DMS 273 treated with DMSO at 0.1 percent for 48 hours (cell line): ENCODE results near the gene CHRNA4.

ENCODE experiments used
- DNase-seq: peaks from one replicate; lab custom pipeline; 2025; lab: John Stamatoyannopoulos, UW

Gene CHRNA4

DNA sequence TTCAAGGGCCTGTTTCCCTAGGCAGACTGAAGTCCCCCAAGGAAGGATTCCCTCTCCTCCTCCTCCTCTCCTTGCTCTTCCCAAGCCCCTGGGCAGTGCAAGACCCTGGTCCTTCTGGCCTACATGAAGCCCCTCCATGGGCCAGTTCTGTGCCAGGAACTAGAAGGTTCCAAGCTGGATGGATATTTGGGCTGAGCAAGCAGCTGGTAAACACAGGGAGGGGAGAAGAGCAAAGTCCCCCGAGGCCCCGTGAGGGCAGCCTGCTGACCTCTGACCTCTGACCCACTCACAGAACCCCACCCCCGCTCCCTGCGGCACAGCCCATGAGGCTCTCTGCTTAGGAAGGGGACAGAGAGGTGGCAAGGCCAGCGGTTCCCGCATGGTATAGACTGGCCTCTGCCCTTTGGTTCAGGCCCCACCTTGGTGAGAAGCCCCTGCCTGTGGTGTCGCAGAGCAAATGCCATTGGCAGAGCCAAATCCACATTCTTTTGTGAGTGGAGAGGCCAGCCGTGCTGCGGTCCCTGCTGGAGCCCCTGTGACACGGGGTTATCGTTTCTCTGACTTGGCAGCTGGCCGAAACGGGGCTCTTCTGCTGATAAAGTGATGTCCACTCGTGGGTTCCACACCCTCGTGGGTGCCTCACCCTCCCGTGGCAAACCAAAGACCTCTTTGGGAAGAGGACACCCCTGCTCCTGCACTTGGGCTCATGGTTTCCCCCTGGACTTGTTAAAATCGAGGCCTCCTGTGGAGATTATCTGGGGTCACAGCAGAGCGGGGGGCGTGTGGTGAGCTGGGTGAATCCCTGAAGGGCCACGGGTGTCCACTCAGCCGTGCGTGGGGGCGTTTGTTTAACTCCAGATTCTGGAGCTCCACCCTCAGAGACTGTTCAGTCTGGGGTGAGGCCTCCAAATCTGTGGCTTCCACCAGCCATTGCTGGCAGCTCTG, 2.1 kb upstream of the CHRNA4 start:
- no peak for DNase-seq

DNA sequence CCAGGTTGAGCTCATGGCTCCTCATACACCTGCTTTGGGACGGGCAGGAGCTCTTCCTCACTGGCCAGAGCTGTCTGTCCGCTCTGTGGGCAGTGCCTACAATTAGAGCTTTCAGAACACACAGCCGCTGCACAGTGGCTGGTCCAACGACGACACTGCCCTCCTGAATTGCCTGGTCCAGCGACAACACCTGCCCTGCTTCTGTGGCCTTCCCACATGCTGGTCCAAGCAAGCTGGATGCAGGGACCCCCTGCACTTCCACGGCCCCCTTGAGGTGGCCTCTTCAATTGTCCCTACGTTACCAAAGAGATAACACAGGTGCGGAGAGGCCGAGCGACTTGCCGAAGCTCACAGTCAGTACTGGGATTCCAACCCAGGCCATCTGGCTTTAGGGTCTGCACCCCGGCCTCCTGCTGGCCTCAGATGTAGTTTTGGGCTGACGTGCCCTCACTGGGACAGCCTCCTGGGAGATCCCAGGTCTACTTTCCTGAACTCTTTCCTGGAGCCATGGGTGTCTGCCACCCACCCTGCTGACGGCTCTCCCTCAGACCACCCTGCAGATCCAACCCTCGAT, 1.4 kb upstream of the CHRNA4 start:
- DNase-seq = no peak

DNA sequence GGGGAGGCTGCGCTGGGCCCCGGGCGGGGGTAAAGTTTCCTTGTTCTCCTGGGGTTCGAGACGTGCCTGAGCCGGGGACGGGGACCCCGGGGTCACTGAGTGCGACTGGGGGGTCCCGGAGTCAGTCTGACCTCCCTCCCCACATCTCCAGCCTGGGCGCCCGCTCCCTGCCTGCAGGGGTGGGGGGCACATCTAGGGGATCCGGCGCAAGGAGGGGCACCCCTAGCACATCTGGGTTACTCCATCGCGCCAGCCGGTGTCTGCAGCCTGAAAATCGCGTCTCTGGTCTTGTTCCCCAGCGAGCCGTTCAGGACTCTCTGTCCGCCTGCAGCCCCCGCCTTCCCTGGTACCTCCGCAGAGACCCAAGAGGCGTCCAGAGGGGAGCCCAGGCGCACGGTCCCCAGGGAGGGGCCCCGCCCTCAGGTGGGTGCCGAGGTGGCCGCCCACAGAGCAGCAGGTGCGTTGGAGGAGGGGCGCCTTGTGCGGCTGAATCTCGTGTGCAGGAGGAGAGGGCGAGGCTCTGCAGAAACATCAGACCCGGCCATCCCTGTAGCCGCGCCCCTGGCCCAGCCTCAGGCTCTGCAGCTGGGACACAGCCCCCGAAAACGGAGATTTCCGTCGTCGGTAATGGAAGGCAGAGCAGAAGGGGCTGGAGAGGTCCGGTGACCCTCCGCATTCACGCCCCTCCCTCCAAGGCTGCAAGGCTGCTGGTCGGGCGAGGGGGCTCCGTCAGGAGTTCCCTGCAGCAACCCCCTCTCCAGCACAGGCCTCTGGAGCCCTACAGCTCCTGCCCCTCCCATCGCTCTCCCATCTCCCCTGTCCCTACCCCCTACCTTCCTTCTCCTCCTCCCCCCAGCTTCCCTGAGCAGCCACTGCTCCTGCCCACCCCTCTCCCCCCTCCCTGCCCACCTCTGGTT, 628 bp upstream of the CHRNA4 start:
- DNase-seq = no peak

DNA sequence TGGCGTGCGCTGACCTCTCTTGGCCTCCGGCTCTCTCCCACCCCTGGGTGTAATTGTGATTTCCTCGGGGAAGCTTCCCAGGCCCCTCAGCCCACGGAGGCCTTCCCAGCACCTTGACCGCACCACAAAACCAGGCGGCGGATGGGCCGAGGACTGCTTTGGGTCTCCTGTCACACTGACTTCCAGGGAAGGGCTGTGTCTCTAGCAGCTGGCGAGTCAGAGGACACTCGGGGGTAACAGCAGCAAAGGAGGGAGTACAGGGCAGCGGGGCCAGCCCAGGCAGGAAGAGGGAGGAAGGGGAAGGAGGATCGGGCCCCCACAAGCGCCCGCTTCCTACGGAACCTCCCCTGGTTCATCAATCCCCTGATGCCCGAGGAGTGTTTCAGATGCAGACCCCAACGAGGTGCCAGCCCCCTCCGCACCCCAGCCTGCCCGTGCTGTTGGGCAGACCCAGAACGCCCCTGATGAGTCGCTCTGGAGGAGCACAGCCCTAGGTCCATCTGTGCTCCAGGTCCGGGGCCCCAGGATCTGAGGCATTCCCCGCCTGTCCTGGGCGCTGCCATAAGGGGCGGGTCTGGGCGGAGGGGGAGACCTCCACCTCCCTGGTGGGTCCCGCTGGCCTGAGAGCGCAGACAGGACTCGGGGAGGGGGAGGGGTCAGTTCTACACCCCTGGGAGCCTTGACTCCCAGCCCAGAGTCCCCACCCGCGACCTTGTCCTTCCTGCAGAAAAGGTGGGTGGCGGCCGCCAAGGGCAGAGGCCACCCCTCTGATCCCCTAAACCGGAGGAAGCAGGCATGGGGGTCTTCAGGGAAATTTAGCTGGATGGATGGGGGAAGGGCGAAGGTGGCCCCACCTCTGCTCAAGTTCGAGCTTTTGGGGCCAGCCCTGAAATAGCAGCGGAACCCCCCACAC, 956 bp downstream of the CHRNA4 start:
- DNase-seq = no peak

DNA sequence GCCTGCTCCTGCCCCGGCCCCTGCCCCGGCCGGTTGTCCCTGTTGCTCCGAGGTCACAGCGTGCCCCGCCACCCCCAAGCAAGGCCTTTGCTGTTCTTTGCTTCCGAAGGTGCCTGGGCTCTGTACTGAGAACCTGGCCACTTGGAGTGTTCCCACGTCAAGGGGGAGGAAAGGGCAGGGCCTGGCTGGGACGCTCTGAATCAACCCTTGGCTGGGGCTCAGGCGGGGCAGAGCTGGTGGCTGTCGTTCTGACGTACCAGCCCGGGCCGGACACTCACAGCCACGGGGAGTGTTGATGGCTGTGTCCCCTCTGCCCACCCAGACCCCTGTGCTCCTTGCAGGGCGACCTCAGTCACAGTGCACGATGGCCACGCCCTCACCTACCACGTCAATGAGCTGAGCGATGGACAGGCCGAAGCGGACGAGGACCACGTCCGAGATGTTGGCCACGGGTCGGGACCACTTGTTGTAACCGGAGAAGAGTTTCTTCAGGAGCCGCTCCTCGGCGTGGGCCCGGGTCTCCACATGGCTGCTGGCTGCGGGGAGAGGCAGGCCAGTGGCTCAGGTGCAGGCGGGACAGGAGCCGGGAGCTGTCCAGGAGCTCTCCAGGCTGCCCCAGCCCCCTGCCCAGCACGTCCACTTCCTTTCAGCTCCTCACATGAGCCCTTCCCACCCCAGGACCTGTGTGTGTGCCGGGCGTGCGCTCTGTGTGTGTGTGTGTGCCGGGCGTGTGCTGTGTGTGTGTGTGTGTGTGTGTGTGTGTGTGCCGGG, 1.8 kb downstream of the CHRNA4 start:
- DNase-seq = no peak

DNA sequence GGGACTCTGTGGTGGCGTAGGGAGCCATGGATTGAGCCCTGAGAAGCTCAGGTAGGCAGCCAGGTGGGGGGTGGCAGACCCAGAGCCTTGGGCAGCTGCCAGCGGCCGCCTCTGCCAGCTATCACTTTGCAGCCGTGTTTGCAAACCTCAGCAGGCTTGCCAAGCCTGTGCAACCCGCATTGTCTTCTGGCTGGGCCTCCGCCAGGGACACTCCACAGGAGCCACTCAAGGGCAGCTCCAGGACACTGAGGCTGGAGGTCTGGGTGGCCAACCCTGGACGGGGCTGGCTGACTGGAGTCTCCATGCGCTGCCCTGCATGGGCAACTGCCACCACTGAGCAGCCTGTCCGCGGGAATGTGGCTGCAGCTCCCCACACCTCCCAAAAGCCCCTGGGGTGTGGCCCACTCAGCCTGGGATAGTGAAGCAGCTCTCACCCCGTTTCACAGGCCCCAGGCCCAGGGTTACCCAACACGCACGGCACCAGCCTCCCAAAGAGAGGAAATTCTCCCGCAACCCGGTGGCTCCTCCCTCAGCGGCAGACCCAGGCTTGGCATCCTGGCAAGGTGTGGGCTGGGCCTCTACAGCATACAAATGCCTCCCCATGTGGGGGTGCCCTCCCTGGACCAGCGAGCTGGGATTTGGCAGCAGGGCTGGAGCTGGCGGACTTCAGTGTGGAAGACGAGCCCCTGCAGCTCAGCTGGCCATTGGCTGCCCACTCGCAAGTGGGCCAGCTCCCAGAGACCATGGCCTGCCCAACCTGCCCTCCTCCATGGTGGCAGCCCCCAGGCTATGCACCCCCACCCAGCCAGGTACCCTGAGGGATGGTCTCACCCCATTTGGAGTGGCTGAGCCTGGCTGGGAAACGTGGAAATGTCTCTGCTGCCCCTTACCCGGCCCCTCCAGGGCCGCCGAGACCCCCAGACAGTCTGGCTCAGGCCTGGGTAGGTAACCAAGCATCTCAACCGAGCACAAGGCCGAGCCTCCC, 2.9 kb downstream of the CHRNA4 start:
- no peak for DNase-seq

DNA sequence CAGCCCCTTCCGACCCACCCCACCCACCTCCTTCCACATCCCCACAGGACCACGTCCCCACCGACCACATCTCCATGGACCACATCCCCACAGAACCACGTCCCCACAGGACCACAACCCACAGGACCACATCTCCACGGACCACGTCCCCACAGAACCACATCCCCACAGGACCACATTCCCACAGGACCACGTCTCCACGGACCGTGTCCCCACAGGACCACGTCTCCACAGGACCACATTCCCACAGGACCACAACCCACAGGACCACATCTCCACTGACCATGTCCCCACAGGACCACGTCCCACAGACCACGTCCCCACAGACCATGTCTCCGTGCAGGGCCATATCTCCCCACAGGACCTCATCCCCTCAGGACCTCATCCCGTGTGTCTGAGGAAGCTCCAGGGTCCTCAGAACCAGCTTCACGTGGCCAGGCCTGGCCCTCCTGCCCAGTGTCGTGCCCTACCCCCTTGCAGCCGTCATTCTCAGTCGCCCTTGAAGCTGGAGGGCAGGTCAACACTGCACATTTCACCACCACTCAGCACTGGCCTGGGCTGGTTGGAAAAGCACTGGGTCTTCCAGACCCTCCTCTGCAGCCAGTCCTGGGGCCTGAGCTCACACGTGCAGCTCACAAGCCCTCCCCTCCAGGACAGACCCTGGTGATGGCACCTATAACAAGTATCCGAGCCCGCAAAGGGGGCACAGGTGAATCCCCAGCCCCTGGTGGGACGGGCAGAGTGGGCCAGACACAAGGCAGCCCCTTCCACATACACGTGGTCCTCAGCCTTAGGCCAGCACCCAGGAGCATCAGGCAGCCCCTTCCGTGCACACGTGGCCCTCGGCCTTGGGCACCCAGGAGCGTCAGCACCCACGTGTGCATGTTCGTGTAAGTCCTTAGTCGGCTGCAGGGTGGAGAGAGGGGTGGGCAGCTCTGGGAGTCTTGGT, 3.9 kb downstream of the CHRNA4 start:
- no peak for DNase-seq

DNA sequence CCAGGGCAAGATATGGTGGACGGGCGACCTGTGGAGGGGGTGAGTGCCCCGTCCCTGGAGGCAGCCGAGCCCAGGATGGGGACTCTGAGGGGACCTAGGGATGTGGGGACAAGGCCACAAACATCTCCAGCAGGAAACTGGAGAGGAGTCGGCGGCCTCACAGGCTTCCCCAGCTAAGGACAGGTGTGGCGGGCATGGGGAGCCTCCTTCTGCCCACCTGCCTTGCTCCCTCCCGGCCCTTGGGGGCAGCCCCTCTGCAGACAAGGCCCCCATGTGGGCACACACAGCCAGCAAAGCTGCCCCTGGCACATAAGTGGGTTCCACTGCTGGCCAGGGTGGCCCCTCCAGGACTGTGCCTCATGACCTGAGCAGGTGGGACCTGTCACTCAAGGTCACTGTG, 4.6 kb downstream of the CHRNA4 start:
- no peak for DNase-seq

DNA sequence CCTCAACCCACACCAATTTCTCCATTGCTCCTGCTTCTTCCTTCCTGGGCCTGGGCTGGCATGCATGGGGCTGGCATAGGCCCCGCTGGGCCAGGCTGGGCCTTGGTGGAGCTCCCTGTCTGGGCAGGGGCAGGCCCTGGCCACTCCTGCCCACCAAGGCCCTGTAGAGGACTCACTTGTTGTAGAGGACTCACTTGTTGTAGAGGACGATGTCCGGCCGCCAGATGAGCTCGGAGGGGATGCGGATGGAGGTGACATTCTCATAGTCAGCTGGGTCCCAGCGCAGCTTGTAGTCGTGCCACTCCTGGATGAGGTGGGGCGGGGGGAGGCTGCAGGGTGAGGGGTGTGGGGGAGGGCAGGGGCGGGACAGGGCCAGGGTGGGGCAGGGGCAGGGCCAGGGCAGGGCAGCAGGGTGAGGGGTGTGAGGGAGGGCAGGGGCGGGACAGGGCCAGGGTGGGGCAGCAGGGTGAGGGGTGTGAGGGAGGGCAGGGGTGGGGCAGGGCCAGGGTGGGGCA, 5.3 kb downstream of the CHRNA4 start:
- no peak for DNase-seq

DNA sequence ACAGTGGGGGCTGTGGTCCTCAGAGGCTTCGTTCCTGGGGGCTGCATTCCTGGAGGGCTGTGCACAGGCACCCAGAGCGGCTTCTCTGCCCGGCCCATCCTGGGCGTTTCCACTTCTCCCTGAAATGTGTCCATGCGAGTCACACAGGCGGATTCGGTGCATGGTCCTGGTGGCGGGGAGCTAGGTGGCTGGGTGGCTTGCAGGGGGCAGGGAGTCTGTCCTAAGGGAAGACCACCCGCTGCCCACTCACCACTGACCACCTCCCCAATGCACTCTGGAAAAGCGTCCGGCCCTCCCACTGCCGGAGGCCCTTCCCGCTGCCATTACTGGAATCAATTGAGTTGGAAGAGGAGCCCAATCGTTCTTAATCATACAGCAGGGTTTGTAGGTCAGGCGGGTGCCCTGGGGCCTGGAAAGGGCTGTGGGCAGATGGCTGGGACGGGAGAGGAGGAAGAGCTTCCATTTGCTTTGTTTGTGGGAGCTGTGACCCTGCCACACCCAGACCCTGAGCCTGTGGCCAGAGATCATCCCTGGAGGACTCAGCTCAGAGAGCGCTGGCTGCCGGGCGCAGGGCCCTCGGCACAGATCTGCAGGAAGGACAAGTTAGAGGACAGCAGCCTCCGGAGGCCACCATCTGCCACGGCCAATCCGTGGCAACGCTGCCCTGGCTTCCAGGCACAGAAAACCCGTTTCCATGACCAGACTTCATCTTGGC, 6.4 kb downstream of the CHRNA4 start:
- DNase-seq = no peak

DNA sequence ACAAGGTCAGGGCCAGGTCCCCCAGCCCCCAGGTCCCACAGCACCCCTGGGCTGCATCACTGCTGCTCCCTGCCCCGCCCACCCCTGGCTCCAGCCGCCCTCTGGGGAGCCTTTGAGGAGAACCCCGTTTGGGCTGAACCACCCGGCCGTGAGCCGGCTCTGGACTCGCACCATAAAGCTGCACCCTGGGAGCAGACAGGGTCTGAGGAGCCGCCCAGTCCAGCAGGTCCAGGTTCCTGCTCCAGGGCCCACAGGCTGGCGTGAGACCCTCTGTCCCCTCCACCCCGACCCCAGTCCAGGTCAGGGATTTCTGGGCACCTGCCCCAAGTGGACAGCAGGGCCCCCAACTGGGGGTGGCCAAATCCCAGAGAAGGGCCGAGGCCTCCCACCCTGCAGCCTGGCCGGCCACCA, 8.3 kb downstream of the CHRNA4 start:
- DNase-seq = no peak

DNA sequence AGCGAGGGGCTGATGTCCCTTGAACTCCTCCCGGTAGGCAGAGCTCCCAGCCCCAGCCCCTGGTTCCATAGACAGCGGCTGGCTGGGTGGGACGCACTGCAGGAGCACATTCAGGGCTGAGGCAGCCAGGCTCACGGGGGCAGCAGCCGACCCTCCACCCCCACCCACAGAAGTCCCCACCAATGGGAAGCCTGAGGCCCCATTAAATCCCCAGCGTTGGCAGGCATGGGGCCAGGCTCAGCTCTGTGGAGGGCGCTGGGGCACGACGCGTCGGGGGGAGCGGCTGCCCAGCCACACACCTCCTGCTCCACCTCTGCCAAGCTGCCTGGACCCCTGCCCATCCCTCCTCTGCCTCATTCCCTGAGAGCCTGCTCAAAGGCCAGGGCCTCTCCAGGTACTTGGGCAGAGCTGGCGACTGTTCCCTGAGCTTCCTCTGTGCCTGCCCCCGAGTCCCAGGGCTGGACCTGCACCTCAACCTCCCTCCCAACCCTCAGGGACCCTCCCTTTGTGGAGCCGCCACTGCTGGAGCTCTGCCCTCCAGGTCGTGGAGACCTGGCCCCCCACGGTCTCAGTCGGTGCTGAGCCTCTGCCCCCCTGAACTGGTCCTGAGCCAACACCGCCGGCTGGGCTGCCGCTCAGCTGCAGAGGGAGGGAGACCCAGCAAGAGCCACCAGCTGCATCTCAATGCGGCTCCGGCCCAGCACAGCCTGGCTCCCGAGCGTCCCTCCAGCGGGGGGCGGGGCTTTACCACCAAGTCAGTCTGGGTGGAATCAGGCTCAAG, 9.1 kb downstream of the CHRNA4 start:
- peak; percentile 22 for DNase-seq

DNA sequence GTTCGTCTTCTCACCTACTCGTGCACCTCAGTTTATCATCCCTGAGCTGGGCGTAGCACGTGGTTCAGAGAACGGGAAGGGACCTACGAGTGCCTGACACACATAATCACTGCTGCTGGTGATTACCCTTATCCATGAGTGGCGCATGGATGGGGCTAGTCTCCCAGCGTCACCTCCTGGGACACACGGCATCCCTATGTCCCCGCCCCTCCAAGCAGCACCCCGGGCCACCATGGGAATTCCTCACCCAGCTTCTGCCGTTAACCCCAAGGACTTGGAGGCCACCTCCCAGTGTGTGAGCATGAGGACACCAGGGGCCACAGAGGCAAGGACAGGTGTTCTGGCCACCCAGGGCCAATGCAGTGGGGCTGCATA, 9.8 kb downstream of the CHRNA4 start:
- DNase-seq = no peak

DNA sequence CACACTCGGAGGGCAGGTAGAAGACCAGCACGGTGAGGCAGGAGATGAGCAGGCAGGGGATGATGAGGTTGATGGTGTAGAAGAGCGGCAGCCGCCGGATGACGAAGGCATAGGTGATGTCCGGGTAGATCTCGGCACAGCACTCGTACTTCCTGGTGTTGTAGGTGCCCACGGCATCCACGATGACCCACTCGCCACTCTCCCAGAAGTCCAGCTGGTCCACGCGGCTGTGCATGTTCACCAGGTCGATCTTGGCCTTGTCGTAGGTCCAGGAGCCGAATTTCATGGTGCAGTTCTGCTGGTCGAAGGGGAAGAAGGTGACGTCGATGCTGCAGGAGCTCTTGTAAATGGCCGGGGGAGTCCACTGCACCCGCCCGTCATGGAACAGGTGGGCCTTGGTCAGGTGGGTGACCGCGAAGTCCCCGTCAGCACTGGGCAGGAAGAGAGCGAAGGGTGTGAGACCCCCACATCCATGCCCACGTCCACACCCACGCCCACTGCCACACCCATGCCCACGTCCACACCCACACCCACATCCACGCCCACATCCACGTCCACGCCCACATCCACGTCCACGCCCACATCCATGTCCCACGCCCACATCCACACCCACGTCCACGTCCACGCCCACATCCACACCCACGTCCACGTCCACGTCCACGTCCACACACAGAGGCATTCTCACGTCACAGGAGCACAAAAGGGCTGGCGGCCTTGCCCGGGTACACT, 10.4 kb downstream of the CHRNA4 start:
- DNase-seq = no peak

DNA sequence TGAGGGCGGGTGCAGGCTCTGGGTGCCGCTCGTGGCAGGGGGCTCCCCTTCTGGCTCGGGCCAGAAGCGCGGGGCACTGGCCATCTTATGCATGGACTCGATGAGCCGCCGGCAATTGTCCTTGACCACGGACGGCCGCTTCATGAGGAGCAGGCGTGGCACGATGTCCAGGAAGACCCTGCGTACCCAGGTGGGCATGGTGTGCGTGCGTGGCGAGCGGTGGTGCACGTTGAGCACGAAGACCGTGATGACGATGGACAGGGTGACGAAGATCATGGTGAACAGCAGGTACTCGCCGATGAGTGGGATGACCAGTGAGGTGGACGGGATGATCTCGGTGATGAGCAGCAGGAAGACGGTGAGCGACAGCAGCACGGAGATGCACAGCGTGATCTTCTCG, 11.0 kb downstream of the CHRNA4 start:
- no peak for DNase-seq

DNA sequence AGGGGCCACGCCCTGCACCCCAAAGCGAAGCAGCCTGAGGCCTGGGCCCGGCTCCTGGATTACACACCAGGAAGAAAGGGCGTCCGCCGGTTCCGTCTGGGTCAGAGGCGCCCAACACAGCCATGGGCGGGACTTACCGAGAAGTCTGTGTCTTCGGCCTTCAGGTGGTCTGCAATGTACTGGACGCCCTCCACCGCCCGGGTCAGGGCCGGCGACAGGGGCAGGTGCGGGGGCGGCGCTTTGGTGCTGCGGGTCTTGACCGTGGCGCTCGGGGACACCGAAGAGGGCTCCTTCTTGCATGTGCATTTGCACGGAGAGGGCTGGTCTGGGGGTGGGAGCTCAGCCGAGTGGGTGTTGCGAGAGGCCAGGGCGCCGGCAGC, 11.6 kb downstream of the CHRNA4 start:
- no peak for DNase-seq
